ENCODE results near the gene NLRP12.

DNA sequence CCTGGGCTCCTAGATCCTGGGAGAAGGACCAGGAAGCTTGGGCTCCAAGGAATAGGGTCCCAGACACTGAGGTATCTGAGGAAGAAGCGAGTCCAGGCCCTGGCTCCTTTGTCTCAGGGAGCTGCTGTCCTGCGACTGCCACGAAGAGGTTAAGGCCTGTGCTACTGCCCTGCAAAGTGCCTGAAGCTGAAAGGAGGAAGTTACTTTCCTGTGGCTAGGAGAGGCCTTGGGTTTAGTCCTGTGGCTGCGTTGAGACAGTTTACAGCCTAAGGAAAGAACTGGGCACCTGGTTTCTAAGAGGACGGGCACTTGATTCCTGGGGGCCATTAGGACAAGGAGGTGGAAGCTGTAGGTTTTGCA, 46.4 kb upstream of the NLRP12 start:
- TF ChIP-seq, protein P1, sequence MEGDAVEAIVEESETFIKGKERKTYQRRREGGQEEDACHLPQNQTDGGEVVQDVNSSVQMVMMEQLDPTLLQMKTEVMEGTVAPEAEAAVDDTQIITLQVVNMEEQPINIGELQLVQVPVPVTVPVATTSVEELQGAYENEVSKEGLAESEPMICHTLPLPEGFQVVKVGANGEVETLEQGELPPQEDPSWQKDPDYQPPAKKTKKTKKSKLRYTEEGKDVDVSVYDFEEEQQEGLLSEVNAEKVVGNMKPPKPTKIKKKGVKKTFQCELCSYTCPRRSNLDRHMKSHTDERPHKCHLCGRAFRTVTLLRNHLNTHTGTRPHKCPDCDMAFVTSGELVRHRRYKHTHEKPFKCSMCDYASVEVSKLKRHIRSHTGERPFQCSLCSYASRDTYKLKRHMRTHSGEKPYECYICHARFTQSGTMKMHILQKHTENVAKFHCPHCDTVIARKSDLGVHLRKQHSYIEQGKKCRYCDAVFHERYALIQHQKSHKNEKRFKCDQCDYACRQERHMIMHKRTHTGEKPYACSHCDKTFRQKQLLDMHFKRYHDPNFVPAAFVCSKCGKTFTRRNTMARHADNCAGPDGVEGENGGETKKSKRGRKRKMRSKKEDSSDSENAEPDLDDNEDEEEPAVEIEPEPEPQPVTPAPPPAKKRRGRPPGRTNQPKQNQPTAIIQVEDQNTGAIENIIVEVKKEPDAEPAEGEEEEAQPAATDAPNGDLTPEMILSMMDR (IDR thresholded peaks at IDR 0.05; ENCODE audit: insufficient read depth, low read length, poor library complexity, severe bottlenecking): no peak
- TF ChIP-seq EZH2phosphoT487 (conservative IDR thresholded peaks at IDR 0.05; ENCODE audit: low read length): no peak
